Esophagus muscularis mucosa (tissue), 4 donors: ENCODE measurements around the gene WSB2. TPM values are rescaled to one million over a fixed set of nuclear protein-coding genes. Genes with fewer than 3 reads are reported as not detected.
"Not testable (repeated sequence)": the region's sequence is repeated elsewhere in the genome, so short reads cannot be mapped to it uniquely, and the experiment has no call there.

Experiments used
- DNase-seq: peaks from one replicate; pipeline ENCODE4 v3.0.0-alpha.2; 2017; ENCODE audit errors: extremely low spot score
- H3K27ac ChIP-seq, 4 donors: fragments of 200-600 bp; sonication (generic); replicated peaks in 1 of 4; 1 replicate in 3 of 4; 2 replicates in 1 of 4; pipeline ENCODE4 v1.5.1; 2016 to 2019; ENCODE audit warnings: mild to moderate bottlenecking in 1 of 4
- H3K27me3 ChIP-seq, 4 donors: fragments of 200-600 bp; sonication (generic); one replicate each; pipeline versions ENCODE4 v1.5.1 to v1.6.0; 2016 to 2019
- H3K36me3 ChIP-seq, 4 donors: fragments of 200-600 bp; sonication (generic); one replicate each; pipeline ENCODE4 v1.5.1; 2016 to 2019
- H3K4me1 ChIP-seq, 4 donors: fragments of 200-600 bp; sonication (generic); one replicate each; pipeline ENCODE4 v1.5.1; 2016 to 2019
- H3K4me3 ChIP-seq, 4 donors: fragments of 200-600 bp; sonication (generic); 1 replicate in 2 of 4; 2 replicates in 2 of 4; pipeline ENCODE4 v1.5.1; 2016 to 2019; ENCODE audit warnings: mild to moderate bottlenecking in 4 of 4, moderate library complexity in 1 of 4
- H3K9me3 ChIP-seq, 4 donors: fragments of 200-600 bp; sonication (generic); 1 replicate in 3 of 4; 2 replicates in 1 of 4; pipeline ENCODE4 v1.5.1; 2016 to 2019
- CTCF ChIP-seq, 3 experiments: fragments of 200-600 bp in 2 of 3; fragments of 450-650 bp in 1 of 3; sonication (generic) in 2 of 3; IDR thresholded peaks; one replicate each; pipeline ENCODE4 v1.5.1; 2017 to 2019; ENCODE audit warnings: antibody characterized with exemption in 3 of 3, mild to moderate bottlenecking in 2 of 3, moderate library complexity in 1 of 3
- EP300 ChIP-seq: sonication (generic); formaldehyde crosslinking; IDR thresholded peaks from one replicate; pipeline ENCODE4 v1.6.1; 2017; ENCODE audit warnings: antibody characterized with exemption
- POLR2A ChIP-seq: fragments of 450-650 bp; IDR thresholded peaks from one replicate; pipeline ENCODE4 v1.6.1; 2017; ENCODE audit warnings: antibody characterized with exemption, moderate library complexity, mild to moderate bottlenecking, low read depth
- POLR2AphosphoS5 ChIP-seq, 2 donors: sonication (generic); formaldehyde crosslinking; IDR thresholded peaks; one replicate each; pipeline ENCODE4 v1.6.1; 2017; ENCODE audit warnings: antibody characterized with exemption in 2 of 2
- WGBS: methylation state at CpG from one replicate; pipeline ENCODE4 v1.1.5; 2018; 5-methylcytosine and 5-hydroxymethylcytosine counted together
- intact Hi-C: fragments of 100-400 bp; cut with DNase I; formaldehyde crosslinking; loops from one replicate; pipeline ENCODE4 v1.15.1; 2023
- total RNA-seq, 4 donors: library from RNA; depleted of rRNA; stranded (reverse); fragments of >200 nt; gene quantifications; one replicate each; pipeline versions ENCODE4 v1.1.0 to v1.2.1, GENCODE V29; 2016

The WSB2 gene
- total RNA-seq, 4 donors from 2014 or later = 68.5 to 87.7 (median 81.7) TPM

GRCh38 chr12:118098911-118099671, 38.1 kb upstream of the WSB2 start:
- intact Hi-C loops = no loop called here
- Histone ChIP-seq H3K36me3 (peaks cover 0 to 12% (median 5%) of the 10 kb centered on the region in 4 donors), H3K9me3 (no peaks in the 10 kb centered on the region), H3K4me3 (no peak overlapping the region), H3K27me3 (no peaks in the 10 kb centered on the region), H3K27ac (no peak overlapping the region), H3K4me1 (peaks cover 9 to 16% (median 12%) of the 10 kb centered on the region in 4 donors)
- WGBS = 89% methylated on average over 12 of the region's 12 CpGs
- DNase-seq = no peak
- no peak for TF ChIP-seq CTCF (IDR thresholded peaks at IDR 0.05)
- TF ChIP-seq POLR2AphosphoS5 (IDR thresholded peaks at IDR 0.05) = no peak
- TF ChIP-seq POLR2A = no peak
- TF ChIP-seq EP300 = no peak

GRCh38 chr12:118098401-118098800, 37.4 kb upstream of the WSB2 start:
- intact Hi-C loops = no loop called here
- peaks cover 7 to 15% (median 12%) of the 10 kb centered on the region in 4 donors for H3K4me1 ChIP-seq
- 92% methylated on average over 3 of the region's 3 CpGs for WGBS

GRCh38 chr12:118094039-118094438, 33.1 kb upstream of the WSB2 start:
- no peaks in the 10 kb centered on the region for H3K9me3 ChIP-seq
- H3K27me3 ChIP-seq = no peaks in the 10 kb centered on the region
- no peak overlapping the region for H3K27ac ChIP-seq
- DNase-seq = no peak
- no peak overlapping the region for H3K4me3 ChIP-seq
- intact Hi-C loops = no loop called here
- 55% methylated on average over 3 of the region's 3 CpGs for WGBS
- TF ChIP-seq POLR2AphosphoS5 (IDR thresholded peaks at IDR 0.05) (no peak), CTCF (IDR thresholded peaks at IDR 0.05) (no peak), POLR2A (no peak), EP300 (no peak)
- H3K4me1 ChIP-seq = no peaks in the 10 kb centered on the region
- peaks cover 0 to 46% (median 26%) of the 10 kb centered on the region in 4 donors for H3K36me3 ChIP-seq

More at GRCh38 chr12:118098401-118098800, 37.4 kb upstream of the WSB2 start:
- DNase-seq = no peak
- Histone ChIP-seq H3K27ac (no peak overlapping the region), H3K27me3 (no peaks in the 10 kb centered on the region), H3K4me3 (no peak overlapping the region), H3K9me3 (no peaks in the 10 kb centered on the region), H3K36me3 (peaks cover 0 to 15% (median 7%) of the 10 kb centered on the region in 4 donors)
- TF ChIP-seq POLR2A = no peak
- no peak for TF ChIP-seq CTCF (IDR thresholded peaks at IDR 0.05)
- no peak for TF ChIP-seq POLR2AphosphoS5 (IDR thresholded peaks at IDR 0.05)

GRCh38 chr12:118089782-118090181, 28.8 kb upstream of the WSB2 start:
- 97% methylated on average over 9 of the region's 9 CpGs for WGBS
- TF ChIP-seq CTCF (IDR thresholded peaks at IDR 0.05) (no peak), POLR2A (no peak), POLR2AphosphoS5 (IDR thresholded peaks at IDR 0.05) (no peak), EP300 (no peak)
- DNase-seq = no peak

GRCh38 chr12:118082161-118082560, 21.2 kb upstream of the WSB2 start:
- H3K36me3 ChIP-seq = peaks cover 11 to 49% (median 42%) of the 10 kb centered on the region in 4 donors
- 81% methylated on average over 9 of the region's 9 CpGs for WGBS

More at GRCh38 chr12:118089782-118090181, 28.8 kb upstream of the WSB2 start:
- intact Hi-C loops = no loop called here
- Histone ChIP-seq H3K9me3 (no peaks in the 10 kb centered on the region), H3K36me3 (peaks cover 0 to 41% (median 22%) of the 10 kb centered on the region in 4 donors), H3K4me1 (no peaks in the 10 kb centered on the region), H3K27me3 (no peaks in the 10 kb centered on the region), H3K4me3 (no peak overlapping the region), H3K27ac (no peak overlapping the region)

GRCh38 chr12:118081521-118081920, 20.5 kb upstream of the WSB2 start:
- H3K27ac ChIP-seq, H3K4me1 ChIP-seq, DNase-seq, H3K9me3 ChIP-seq, H3K4me3 ChIP-seq, intact Hi-C loops, H3K27me3 ChIP-seq: not testable (repeated sequence)
- peaks cover 11 to 51% (median 44%) of the 10 kb centered on the region in 4 donors for H3K36me3 ChIP-seq
- WGBS = 93% methylated on average over 9 of the region's 9 CpGs

More at GRCh38 chr12:118082161-118082560, 21.2 kb upstream of the WSB2 start:
- no peaks in the 10 kb centered on the region for H3K4me1 ChIP-seq
- intact Hi-C loops = no loop called here
- TF ChIP-seq POLR2AphosphoS5 (IDR thresholded peaks at IDR 0.05) (no peak), CTCF (IDR thresholded peaks at IDR 0.05) (no peak), EP300 (no peak), POLR2A (no peak)
- no peak overlapping the region for H3K4me3 ChIP-seq
- no peak for DNase-seq
- H3K27ac ChIP-seq = no peak overlapping the region
- H3K9me3 ChIP-seq = peaks cover 0 to 6% (median 0%) of the 10 kb centered on the region in 4 donors
- no peaks in the 10 kb centered on the region for H3K27me3 ChIP-seq
